Ishikawa (cell line): ENCODE measurements around the gene JARID2.

Source experiments
- CEBPB ChIP-seq: IDR thresholded peaks from 2 replicates; pipeline ENCODE4 v1.6.1; 2012
- CREB1 ChIP-seq: IDR thresholded peaks from 2 replicates; pipeline ENCODE4 v1.6.1; 2012; ENCODE audit warnings: low read depth
- EGR1 ChIP-seq: IDR thresholded peaks from 2 replicates; pipeline ENCODE4 v1.6.1; 2012
- EP300 ChIP-seq: IDR thresholded peaks from 2 replicates; pipeline ENCODE4 v1.6.1; 2012; ENCODE audit warnings: borderline replicate concordance
- FOXM1 ChIP-seq: IDR thresholded peaks from 2 replicates; pipeline ENCODE4 v1.6.1; 2012; ENCODE audit warnings: low read depth, borderline replicate concordance
- MAX ChIP-seq: IDR thresholded peaks from 2 replicates; pipeline ENCODE4 v1.6.1; 2012
- NFIC ChIP-seq: IDR thresholded peaks from 2 replicates; pipeline ENCODE4 v1.6.1; 2012
- RAD21 ChIP-seq: IDR thresholded peaks from 2 replicates; pipeline ENCODE4 v1.6.1; 2012; ENCODE audit warnings: low read depth
- REST ChIP-seq: IDR thresholded peaks from 2 replicates; pipeline ENCODE4 v1.6.1; 2012; ENCODE audit warnings: low read depth, mild to moderate bottlenecking
- TAF1 ChIP-seq: IDR thresholded peaks from 2 replicates; pipeline ENCODE4 v1.6.1; 2012; ENCODE audit warnings: low read depth, mild to moderate bottlenecking
- TCF12 ChIP-seq: IDR thresholded peaks from 2 replicates; pipeline ENCODE4 v1.6.1; 2012; ENCODE audit warnings: low read depth
- TEAD4 ChIP-seq: IDR thresholded peaks from 2 replicates; pipeline ENCODE4 v1.6.1; 2012
- USF1 ChIP-seq: IDR thresholded peaks from 2 replicates; pipeline ENCODE4 v1.6.1; 2012
- YY1 ChIP-seq: IDR thresholded peaks from 2 replicates; pipeline ENCODE4 v1.6.1; 2012; ENCODE audit warnings: low read depth
- ZBTB7A ChIP-seq: IDR thresholded peaks from 2 replicates; pipeline ENCODE4 v1.6.1; 2012; ENCODE audit warnings: low read depth

The JARID2 gene

GRCh38 chr6:15551798-15552197 lies 305.9 kb downstream of the JARID2 start:
- TF ChIP-seq USF1: no peak
- TF ChIP-seq YY1: no peak
- no peak for TF ChIP-seq FOXM1
- TF ChIP-seq EGR1: no peak

GRCh38 chr6:15553031-15553430 lies 307.2 kb downstream of the JARID2 start:
- TF ChIP-seq REST (no peak), TCF12 (no peak), ZBTB7A (no peak), YY1 (no peak), NFIC (no peak), TEAD4 (no peak), RAD21 (no peak), CEBPB (no peak), MAX (no peak), EP300 (no peak), EGR1 (no peak), FOXM1 (no peak), CREB1 (no peak), TAF1 (no peak), USF1 (no peak)

GRCh38 chr6:15553736-15554294 lies 307.9 kb downstream of the JARID2 start:
- TF ChIP-seq EP300 (no peak), TEAD4 (no peak), YY1 (no peak), CEBPB (no peak), NFIC (no peak), FOXM1 (no peak), ZBTB7A (no peak), RAD21 (no peak), TAF1 (no peak), CREB1 (no peak), REST (no peak), MAX (no peak), EGR1 (no peak), TCF12 (no peak), USF1 (no peak)

GRCh38 chr6:15554728-15555100 lies 308.8 kb downstream of the JARID2 start:
- no peak for TF ChIP-seq RAD21
- no peak for TF ChIP-seq TCF12
- TF ChIP-seq USF1: no peak
- no peak for TF ChIP-seq FOXM1
- TF ChIP-seq EGR1: no peak
- no peak for TF ChIP-seq ZBTB7A
- TF ChIP-seq TEAD4: no peak
- no peak for TF ChIP-seq TAF1
- no peak for TF ChIP-seq CREB1
- no peak for TF ChIP-seq MAX
- no peak for TF ChIP-seq YY1
- TF ChIP-seq REST: no peak
- no peak for TF ChIP-seq EP300
- no peak for TF ChIP-seq CEBPB
- TF ChIP-seq NFIC: no peak
